K562 (cell line): Measurements from ENCODE around the gene TLX2. TPM values are rescaled to one million over a fixed set of nuclear protein-coding genes. Genes with fewer than 3 reads are reported as not detected.

Experiments used
- BRF1 ChIP-seq: IDR thresholded peaks from 3 replicates; pipeline ENCODE4 v1.6.1; 2011; ENCODE audit warnings: borderline replicate concordance, mild to moderate bottlenecking; ENCODE audit not compliant: insufficient read length; ENCODE audit errors: extremely low read depth
- CHCHD3 ChIP-seq: fragments of 250-450 bp; sonication (Bioruptor Pico); IDR thresholded peaks from 2 replicates; pipeline ENCODE4 v2.1.2; 2022; ENCODE audit warnings: mild to moderate bottlenecking
- ILF3 ChIP-seq: fragments of 450-650 bp; IDR thresholded peaks from 2 replicates; pipeline ENCODE4 v1.6.1; 2018; ENCODE audit warnings: antibody characterized with exemption, mild to moderate bottlenecking, moderate library complexity, borderline replicate concordance
- POLR2A ChIP-seq: fragments of 450-650 bp; conservative IDR thresholded peaks from 2 replicates; pipeline ENCODE4 v1.6.1; 2016
- POLR2G ChIP-seq: fragments of 200-400 bp; formaldehyde crosslinking; IDR thresholded peaks from 2 replicates; pipeline ENCODE4 v1.6.1; 2017; ENCODE audit warnings: low read depth, mild to moderate bottlenecking, antibody characterized with exemption, low read length, moderate library complexity
- POLR2H ChIP-seq: IDR thresholded peaks from 2 replicates; pipeline ENCODE4 v1.6.1; 2016; ENCODE audit warnings: missing genetic modification characterization, low read depth, mild to moderate bottlenecking, control low read depth, missing compliant biosample characterization, moderate library complexity
- SMARCA5 ChIP-seq: fragments of 450-650 bp; IDR thresholded peaks from 2 replicates; pipeline ENCODE4 v1.6.1; 2016
- TEAD4 ChIP-seq, 2 experiments: sonication (generic) in 1 of 2; formaldehyde crosslinking in 1 of 2; IDR thresholded peaks; 2 replicates each; pipeline versions ENCODE4 v1.6.1 to v1.8.0; 2012 to 2022; ENCODE audit warnings: borderline replicate concordance in 1 of 2, inconsistent platforms in 1 of 2, low read length in 1 of 2, mild to moderate bottlenecking in 1 of 2, missing genetic modification reagents in 1 of 2
- XRCC5 ChIP-seq: fragments of 200-400 bp; formaldehyde crosslinking; IDR thresholded peaks from 2 replicates; pipeline ENCODE4 v1.6.1; 2017; ENCODE audit warnings: low read depth, mild to moderate bottlenecking, low read length
- ZKSCAN3 ChIP-seq: fragments of 250-450 bp; sonication (Bioruptor Pico); IDR thresholded peaks from 2 replicates; pipeline ENCODE4 v1.4.0; 2020
- ZNF134 ChIP-seq: fragments of 250-450 bp; sonication (Bioruptor Pico); conservative IDR thresholded peaks from 2 replicates; pipeline ENCODE4 v1.4.0; 2020
- ZNF174 ChIP-seq: fragments of 250-450 bp; sonication (Bioruptor Pico); IDR thresholded peaks from 2 replicates; pipeline ENCODE4 v1.4.0; 2020; ENCODE audit warnings: mild to moderate bottlenecking
- ZNF212 ChIP-seq: fragments of 450-650 bp; formaldehyde crosslinking; IDR thresholded peaks from 2 replicates; pipeline ENCODE4 v1.4.0; 2020; ENCODE audit warnings: mild to moderate bottlenecking
- ZNF263 ChIP-seq: sonication (generic); formaldehyde crosslinking; IDR thresholded peaks from 2 replicates; pipeline ENCODE4 v1.8.0; 2022; ENCODE audit warnings: mild to moderate bottlenecking, missing genetic modification reagents, borderline replicate concordance
- ZNF311 ChIP-seq: fragments of 250-450 bp; sonication (Bioruptor Pico); IDR thresholded peaks from 2 replicates; pipeline ENCODE4 v1.4.0; 2020; ENCODE audit warnings: mild to moderate bottlenecking, moderate library complexity
- ZNF41 ChIP-seq: fragments of 250-450 bp; sonication (Bioruptor Pico); conservative IDR thresholded peaks from 2 replicates; pipeline ENCODE4 v1.4.0; 2020; ENCODE audit warnings: mild to moderate bottlenecking
- ZNF785 ChIP-seq: fragments of 250-450 bp; sonication (Bioruptor Pico); IDR thresholded peaks from 2 replicates; pipeline ENCODE4 v1.4.0; 2020; ENCODE audit warnings: mild to moderate bottlenecking
- polyA plus RNA-seq, 8 experiments: library from polyadenylated mRNA; depleted of rRNA in 4 of 8; stranded (reverse) in 5 of 8; unstranded in 3 of 8; fragments of >200 nt; fragmentation: Nextera tagmentation in 2 of 8; fragmentation: Illumina TruSeq in 1 of 8; extraction: Ambion mirVana in 2 of 8; extraction: Trizol in 1 of 8; gene quantifications; 2 replicates each; pipeline versions ENCODE4 v1.2.1 to v1.2.3, GENCODE V29; 2011 to 2014; ENCODE audit warnings: inconsistent platforms in 1 of 8, missing spikeins in 1 of 8
- total RNA-seq, 7 experiments: library from RNA; depleted of rRNA in 6 of 7; stranded (reverse); fragments of >200 nt in 6 of 7; fragmentation: Illumina TruSeq in 2 of 7; extraction: Trizol in 2 of 7; gene quantifications; 2 replicates each; pipeline versions ENCODE4 v1.2.1 to v1.2.3, GENCODE V29; 2011 to 2021; ENCODE audit warnings: low replicate concordance in 1 of 7
- TF ChIP-seq, protein P1 (sequence below), 3 experiments: fragments of 200-800 bp in 1 of 3; fragments of 250-450 bp in 1 of 3; fragments of 450-650 bp in 1 of 3; sonication (Bioruptor Pico) in 1 of 3; sonication (Bioruptor generic) in 1 of 3; formaldehyde crosslinking in 1 of 3; IDR thresholded peaks; 2 replicates each; pipeline versions ENCODE4 v1.6.1 to v1.8.0; 2016 to 2022; ENCODE audit warnings: mild to moderate bottlenecking in 2 of 3, missing genetic modification characterization in 2 of 3, missing compliant biosample characterization in 1 of 3, moderate library complexity in 1 of 3
- TF ChIP-seq, protein P2 (sequence below): sonication (generic); formaldehyde crosslinking; IDR thresholded peaks from 2 replicates; pipeline ENCODE4 v1.8.0; 2022; ENCODE audit warnings: missing genetic modification reagents, mild to moderate bottlenecking, borderline replicate concordance
- TF ChIP-seq, protein P3 (sequence below): fragments of 450-650 bp; IDR thresholded peaks from 2 replicates; pipeline ENCODE4 v1.6.1; 2018; ENCODE audit not compliant: partially characterized antibody

TLX2 gene
- total and polyA plus RNA-seq, 9 of the 15 experiments (the other 6 are each of a cell fraction or from before 2014, with no cell fraction given), result not detected

DNA sequence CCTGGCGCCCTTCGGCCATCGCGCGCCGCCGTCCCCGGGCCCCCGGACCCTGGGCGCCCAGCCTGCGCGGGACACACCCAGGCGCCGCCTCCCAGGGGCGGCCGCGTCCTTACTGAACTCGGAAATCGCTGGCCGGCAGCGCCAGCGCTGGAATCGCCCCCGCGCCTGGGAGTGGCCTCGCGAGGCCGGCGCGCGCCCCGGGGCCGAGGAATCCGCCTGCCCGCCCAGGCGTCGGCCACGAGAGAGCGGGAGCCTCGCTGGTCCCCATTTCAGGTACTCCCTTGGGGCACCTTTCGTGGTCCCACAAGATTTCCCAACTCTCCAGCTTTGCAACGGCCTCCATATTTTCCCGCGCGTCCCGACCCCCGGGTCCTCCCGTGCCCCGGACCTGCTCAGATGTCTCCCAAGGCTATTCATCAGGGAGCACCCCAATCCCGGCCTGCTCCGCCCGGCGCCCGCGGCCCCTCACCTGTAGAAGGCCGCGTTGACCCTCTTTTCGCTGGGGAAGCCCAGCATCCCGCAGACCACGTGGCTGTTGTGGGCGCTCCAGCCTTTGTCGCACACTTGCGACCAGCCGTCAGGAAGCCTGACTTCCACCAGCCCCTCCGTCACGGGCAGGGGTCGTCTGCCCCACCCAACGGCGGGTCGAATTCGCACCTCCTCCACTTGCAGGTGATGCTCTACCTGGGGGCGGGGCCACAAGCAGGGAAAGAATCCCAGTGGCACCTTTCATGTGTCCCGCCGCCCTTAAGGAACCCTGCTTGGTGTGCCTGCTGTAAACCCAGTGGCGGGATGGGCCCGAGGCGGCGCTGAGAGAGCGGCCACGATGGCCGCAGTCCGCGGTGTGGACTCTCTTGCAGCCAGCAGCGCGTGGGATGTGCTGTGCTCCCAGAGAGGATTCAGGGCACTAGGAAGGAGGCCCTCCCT, 34.9 kb downstream of the TLX2 start (continued):
- TF ChIP-seq, protein P1, sequence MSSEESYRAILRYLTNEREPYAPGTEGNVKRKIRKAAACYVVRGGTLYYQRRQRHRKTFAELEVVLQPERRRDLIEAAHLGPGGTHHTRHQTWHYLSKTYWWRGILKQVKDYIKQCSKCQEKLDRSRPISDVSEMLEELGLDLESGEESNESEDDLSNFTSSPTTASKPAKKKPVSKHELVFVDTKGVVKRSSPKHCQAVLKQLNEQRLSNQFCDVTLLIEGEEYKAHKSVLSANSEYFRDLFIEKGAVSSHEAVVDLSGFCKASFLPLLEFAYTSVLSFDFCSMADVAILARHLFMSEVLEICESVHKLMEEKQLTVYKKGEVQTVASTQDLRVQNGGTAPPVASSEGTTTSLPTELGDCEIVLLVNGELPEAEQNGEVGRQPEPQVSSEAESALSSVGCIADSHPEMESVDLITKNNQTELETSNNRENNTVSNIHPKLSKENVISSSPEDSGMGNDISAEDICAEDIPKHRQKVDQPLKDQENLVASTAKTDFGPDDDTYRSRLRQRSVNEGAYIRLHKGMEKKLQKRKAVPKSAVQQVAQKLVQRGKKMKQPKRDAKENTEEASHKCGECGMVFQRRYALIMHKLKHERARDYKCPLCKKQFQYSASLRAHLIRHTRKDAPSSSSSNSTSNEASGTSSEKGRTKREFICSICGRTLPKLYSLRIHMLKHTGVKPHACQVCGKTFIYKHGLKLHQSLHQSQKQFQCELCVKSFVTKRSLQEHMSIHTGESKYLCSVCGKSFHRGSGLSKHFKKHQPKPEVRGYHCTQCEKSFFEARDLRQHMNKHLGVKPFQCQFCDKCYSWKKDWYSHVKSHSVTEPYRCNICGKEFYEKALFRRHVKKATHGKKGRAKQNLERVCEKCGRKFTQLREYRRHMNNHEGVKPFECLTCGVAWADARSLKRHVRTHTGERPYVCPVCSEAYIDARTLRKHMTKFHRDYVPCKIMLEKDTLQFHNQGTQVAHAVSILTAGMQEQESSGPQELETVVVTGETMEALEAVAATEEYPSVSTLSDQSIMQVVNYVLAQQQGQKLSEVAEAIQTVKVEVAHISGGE (CRISPR knock-in tag; IDR thresholded peaks at IDR 0.05), result no peak
- no peak for TF ChIP-seq ZNF785 (CRISPR knock-in tag)
- TF ChIP-seq ZNF134 (CRISPR knock-in tag), result no peak
- no peak for TF ChIP-seq SMARCA5
- peak; percentile 69; the same call in 1 of the 2 replicates for TF ChIP-seq POLR2A
- no peak for TF ChIP-seq ZNF174
- TF ChIP-seq ZNF263 (CRISPR knock-in tag), result peak; percentile 90
- TF ChIP-seq, protein P2, sequence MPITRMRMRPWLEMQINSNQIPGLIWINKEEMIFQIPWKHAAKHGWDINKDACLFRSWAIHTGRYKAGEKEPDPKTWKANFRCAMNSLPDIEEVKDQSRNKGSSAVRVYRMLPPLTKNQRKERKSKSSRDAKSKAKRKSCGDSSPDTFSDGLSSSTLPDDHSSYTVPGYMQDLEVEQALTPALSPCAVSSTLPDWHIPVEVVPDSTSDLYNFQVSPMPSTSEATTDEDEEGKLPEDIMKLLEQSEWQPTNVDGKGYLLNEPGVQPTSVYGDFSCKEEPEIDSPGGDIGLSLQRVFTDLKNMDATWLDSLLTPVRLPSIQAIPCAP (CRISPR knock-in tag), result no peak
- no peak for TF ChIP-seq ZNF212 (CRISPR knock-in tag)
- TF ChIP-seq POLR2G, result peak; percentile 94
- no peak for TF ChIP-seq ILF3
- no peak for TF ChIP-seq BRF1
- peak; percentile 23; the same call in 1 of the 2 replicates for TF ChIP-seq POLR2H (tag)
- TF ChIP-seq XRCC5, result 0 out of 2 replicates have a peak, but pooled peaks have one; percentile 58
- TF ChIP-seq ZNF311, result no peak
- TF ChIP-seq ZKSCAN3 (CRISPR knock-in tag), result no peak
- TF ChIP-seq, protein P3, sequence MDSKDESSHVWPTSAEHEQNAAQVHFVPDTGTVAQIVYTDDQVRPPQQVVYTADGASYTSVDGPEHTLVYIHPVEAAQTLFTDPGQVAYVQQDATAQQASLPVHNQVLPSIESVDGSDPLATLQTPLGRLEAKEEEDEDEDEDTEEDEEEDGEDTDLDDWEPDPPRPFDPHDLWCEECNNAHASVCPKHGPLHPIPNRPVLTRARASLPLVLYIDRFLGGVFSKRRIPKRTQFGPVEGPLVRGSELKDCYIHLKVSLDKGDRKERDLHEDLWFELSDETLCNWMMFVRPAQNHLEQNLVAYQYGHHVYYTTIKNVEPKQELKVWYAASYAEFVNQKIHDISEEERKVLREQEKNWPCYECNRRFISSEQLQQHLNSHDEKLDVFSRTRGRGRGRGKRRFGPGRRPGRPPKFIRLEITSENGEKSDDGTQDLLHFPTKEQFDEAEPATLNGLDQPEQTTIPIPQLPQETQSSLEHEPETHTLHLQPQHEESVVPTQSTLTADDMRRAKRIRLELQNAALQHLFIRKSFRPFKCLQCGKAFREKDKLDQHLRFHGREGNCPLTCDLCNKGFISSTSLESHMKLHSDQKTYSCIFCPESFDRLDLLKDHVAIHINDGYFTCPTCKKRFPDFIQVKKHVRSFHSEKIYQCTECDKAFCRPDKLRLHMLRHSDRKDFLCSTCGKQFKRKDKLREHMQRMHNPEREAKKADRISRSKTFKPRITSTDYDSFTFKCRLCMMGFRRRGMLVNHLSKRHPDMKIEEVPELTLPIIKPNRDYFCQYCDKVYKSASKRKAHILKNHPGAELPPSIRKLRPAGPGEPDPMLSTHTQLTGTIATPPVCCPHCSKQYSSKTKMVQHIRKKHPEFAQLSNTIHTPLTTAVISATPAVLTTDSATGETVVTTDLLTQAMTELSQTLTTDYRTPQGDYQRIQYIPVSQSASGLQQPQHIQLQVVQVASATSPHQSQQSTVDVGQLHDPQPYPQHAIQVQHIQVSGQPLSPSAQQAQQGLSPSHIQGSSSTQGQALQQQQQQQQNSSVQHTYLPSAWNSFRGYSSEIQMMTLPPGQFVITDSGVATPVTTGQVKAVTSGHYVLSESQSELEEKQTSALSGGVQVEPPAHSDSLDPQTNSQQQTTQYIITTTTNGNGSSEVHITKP, result no peak
- no peak for TF ChIP-seq CHCHD3 (CRISPR knock-in tag)
- no peak for TF ChIP-seq ZNF41
- TF ChIP-seq TEAD4 (IDR thresholded peaks at IDR 0.05; ENCODE audit: low read length), result no peak
- no peak for TF ChIP-seq TEAD4 (CRISPR knock-in tag; IDR thresholded peaks at IDR 0.05; ENCODE audit: borderline replicate concordance)
